ENCODE results near the gene SLC10A7.

The SLC10A7 gene

DNA sequence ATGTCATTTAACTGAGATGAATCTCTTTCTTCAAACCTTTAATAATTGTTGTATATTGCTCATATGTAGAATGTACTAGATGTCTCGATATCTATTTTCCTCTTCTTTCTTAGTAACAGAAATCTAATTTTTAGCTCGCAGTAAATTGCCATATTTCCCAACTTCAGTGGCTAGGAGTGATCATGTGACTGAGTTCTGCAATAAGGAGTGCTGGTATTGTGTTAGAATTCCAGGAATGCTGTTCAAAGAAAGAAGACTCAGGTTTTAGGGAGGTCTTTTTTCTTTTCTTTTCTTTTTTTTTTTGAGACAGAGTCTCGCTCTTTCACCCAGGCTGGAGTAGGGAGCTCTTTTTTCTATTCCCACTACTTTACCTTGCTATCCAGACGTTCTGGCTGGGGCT lies 81.7 kb downstream of the SLC10A7 start:
- Histone ChIP-seq H3K4me1 (ENCODE audit: low read length) (no peaks in the 10 kb centered on the region), H3K36me3 (replicated peaks; ENCODE audit: low read depth, low read length) (no peaks in the 10 kb centered on the region), H2AFZ (ENCODE audit: low read depth, low read length) (no peak overlapping the region), H3K79me2 (ENCODE audit: low read length) (no peaks in the 10 kb centered on the region), H3K4me2 (ENCODE audit: low read length) (no peak overlapping the region), H3K4me3 (ENCODE audit: low read length) (no peak overlapping the region), H4K20me1 (ENCODE audit: insufficient read depth, low read length) (no peaks in the 10 kb centered on the region), H3K27me3 (ENCODE audit: low read depth, low read length) (no peaks in the 10 kb centered on the region), H3K9ac (ENCODE audit: low read length) (no peak overlapping the region), H3K9me3 (ENCODE audit: insufficient read depth, low read length) (no peaks in the 10 kb centered on the region), H3K27ac (ENCODE audit: low read length) (no peak overlapping the region)
- TF ChIP-seq, protein P1, sequence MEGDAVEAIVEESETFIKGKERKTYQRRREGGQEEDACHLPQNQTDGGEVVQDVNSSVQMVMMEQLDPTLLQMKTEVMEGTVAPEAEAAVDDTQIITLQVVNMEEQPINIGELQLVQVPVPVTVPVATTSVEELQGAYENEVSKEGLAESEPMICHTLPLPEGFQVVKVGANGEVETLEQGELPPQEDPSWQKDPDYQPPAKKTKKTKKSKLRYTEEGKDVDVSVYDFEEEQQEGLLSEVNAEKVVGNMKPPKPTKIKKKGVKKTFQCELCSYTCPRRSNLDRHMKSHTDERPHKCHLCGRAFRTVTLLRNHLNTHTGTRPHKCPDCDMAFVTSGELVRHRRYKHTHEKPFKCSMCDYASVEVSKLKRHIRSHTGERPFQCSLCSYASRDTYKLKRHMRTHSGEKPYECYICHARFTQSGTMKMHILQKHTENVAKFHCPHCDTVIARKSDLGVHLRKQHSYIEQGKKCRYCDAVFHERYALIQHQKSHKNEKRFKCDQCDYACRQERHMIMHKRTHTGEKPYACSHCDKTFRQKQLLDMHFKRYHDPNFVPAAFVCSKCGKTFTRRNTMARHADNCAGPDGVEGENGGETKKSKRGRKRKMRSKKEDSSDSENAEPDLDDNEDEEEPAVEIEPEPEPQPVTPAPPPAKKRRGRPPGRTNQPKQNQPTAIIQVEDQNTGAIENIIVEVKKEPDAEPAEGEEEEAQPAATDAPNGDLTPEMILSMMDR (IDR thresholded peaks at IDR 0.05; ENCODE audit: low read depth, low read length): no peak
- no peak for TF ChIP-seq EZH2phosphoT487 (IDR thresholded peaks at IDR 0.05; ENCODE audit: low read depth)

DNA sequence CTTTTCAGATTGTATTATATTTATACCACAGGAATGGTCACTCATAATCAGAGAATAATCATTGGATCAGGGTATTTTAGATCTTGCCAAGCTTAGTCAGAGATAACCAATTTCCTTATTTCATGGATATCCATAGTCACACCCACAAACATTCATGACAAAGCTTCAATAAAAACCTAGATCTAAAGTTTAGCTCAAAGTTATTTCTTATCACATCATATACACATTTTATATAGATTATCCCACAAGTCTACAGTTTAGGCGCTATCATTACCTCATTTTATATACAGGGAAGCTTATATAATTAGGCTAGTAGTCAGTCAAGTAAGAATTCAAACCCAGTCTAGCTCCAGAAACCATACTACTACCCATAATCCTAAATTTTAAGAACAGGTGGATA lies 82.3 kb downstream of the SLC10A7 start:
- H3K79me2 ChIP-seq (ENCODE audit: low read length): no peaks in the 10 kb centered on the region
- no peak overlapping the region for H2AFZ ChIP-seq (ENCODE audit: low read depth, low read length)
- no peaks in the 10 kb centered on the region for H3K27me3 ChIP-seq (ENCODE audit: low read depth, low read length)
- H4K20me1 ChIP-seq (ENCODE audit: insufficient read depth, low read length): no peaks in the 10 kb centered on the region
- TF ChIP-seq EZH2phosphoT487 (IDR thresholded peaks at IDR 0.05; ENCODE audit: low read depth): no peak
- H3K9ac ChIP-seq (ENCODE audit: low read length): no peak overlapping the region
- no peaks in the 10 kb centered on the region for H3K36me3 ChIP-seq (replicated peaks; ENCODE audit: low read depth, low read length)
- no peak overlapping the region for H3K4me2 ChIP-seq (ENCODE audit: low read length)
- H3K4me3 ChIP-seq (ENCODE audit: low read length): no peak overlapping the region
- no peaks in the 10 kb centered on the region for H3K9me3 ChIP-seq (ENCODE audit: insufficient read depth, low read length)
- no peaks in the 10 kb centered on the region for H3K4me1 ChIP-seq (ENCODE audit: low read length)
- H3K27ac ChIP-seq (ENCODE audit: low read length): no peak overlapping the region

DNA sequence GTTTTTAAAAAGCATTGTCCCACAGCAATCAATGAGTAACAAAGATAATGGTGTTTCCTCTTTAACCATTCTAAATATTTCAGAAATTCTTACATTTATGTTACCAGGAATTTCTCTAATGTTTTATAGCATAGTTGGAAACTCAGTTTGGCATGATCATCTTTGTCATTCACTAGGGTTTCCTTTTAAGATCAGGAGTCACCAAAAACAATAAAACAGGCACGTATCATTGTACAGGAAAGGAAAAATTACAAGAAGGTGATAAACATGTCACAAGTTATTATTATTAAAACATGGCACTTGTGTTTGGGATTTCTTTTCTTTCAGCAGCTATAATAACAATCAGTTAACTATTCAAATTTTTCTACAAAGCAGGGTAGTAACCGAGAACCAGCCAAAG lies 84.0 kb downstream of the SLC10A7 start:
- Histone ChIP-seq H3K36me3 (replicated peaks; ENCODE audit: low read depth, low read length) (no peaks in the 10 kb centered on the region), H3K27ac (ENCODE audit: low read length) (no peak overlapping the region), H3K9me3 (ENCODE audit: insufficient read depth, low read length) (no peaks in the 10 kb centered on the region), H4K20me1 (ENCODE audit: insufficient read depth, low read length) (no peaks in the 10 kb centered on the region), H3K4me3 (ENCODE audit: low read length) (no peak overlapping the region), H2AFZ (ENCODE audit: low read depth, low read length) (no peak overlapping the region), H3K79me2 (ENCODE audit: low read length) (no peaks in the 10 kb centered on the region), H3K4me1 (ENCODE audit: low read length) (no peaks in the 10 kb centered on the region), H3K9ac (ENCODE audit: low read length) (no peak overlapping the region), H3K27me3 (ENCODE audit: low read depth, low read length) (no peaks in the 10 kb centered on the region), H3K4me2 (ENCODE audit: low read length) (no peak overlapping the region)
- TF ChIP-seq, protein P1 (IDR thresholded peaks at IDR 0.05; ENCODE audit: low read depth, low read length): no peak
- TF ChIP-seq EZH2phosphoT487 (IDR thresholded peaks at IDR 0.05; ENCODE audit: low read depth): no peak

DNA sequence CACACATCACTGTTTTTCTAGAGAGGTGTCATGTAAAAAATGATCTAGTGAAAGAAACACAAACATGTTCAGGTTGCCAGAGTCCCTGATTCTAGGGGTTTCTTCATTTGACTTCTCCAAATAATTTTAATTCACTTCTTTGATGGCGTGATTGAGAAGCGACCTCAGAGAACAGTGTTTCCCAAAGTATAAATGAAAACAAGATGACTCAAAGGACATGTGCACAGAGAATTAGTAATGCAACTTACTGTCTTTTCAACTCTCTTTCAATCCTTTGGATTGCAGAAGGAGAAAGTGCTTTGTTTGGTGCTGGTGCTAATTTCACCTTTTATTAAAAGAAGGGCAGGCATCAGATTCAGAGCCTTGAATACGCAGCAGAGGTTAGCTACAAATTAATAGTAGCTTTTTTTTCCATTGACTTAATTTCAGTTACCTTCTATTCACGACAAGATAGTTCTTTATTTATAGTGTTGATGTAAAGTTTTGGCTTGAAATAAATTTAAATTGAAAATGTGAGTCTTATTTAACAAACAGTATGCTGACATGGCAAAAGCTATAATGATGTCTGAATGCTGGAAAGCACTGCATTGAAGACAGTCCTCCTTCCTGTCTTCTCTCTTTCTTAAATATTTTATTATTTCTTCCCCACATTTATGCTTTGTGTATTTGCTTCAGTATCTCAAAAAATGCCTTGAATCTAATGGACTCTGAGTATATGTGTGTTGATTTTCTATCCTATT lies 85.1 kb downstream of the SLC10A7 start:
- Histone ChIP-seq H3K36me3 (replicated peaks; ENCODE audit: low read depth, low read length) (no peaks in the 10 kb centered on the region), H3K4me1 (ENCODE audit: low read length) (no peaks in the 10 kb centered on the region), H3K9ac (ENCODE audit: low read length) (no peak overlapping the region), H3K27ac (ENCODE audit: low read length) (no peak overlapping the region), H3K27me3 (ENCODE audit: low read depth, low read length) (no peaks in the 10 kb centered on the region), H3K9me3 (ENCODE audit: insufficient read depth, low read length) (no peaks in the 10 kb centered on the region), H3K79me2 (ENCODE audit: low read length) (no peaks in the 10 kb centered on the region), H3K4me3 (ENCODE audit: low read length) (no peak overlapping the region), H4K20me1 (ENCODE audit: insufficient read depth, low read length) (no peaks in the 10 kb centered on the region), H2AFZ (ENCODE audit: low read depth, low read length) (no peak overlapping the region), H3K4me2 (ENCODE audit: low read length) (no peak overlapping the region)
- no peak for TF ChIP-seq EZH2phosphoT487 (IDR thresholded peaks at IDR 0.05; ENCODE audit: low read depth)
- TF ChIP-seq, protein P1 (IDR thresholded peaks at IDR 0.05; ENCODE audit: low read depth, low read length): no peak
